Hepatocyte (in vitro differentiated cells): ENCODE data around the gene TTC33.
"Not testable (repeated sequence)": the region's sequence is repeated elsewhere in the genome, so short reads cannot be mapped to it uniquely, and the experiment has no call there.

Source experiments
- CTCF ChIP-seq: fragments of 200-600 bp; sonication (generic); IDR thresholded peaks from 2 replicates; pipeline ENCODE4 v1.5.1; 2016; ENCODE audit warnings: antibody characterized with exemption, mild to moderate bottlenecking; ENCODE audit not compliant: poor library complexity
- EZH2 ChIP-seq: fragments of 200-600 bp; sonication (generic); IDR thresholded peaks from 2 replicates; pipeline ENCODE4 v1.6.1; 2016; ENCODE audit warnings: antibody characterized with exemption, mild to moderate bottlenecking, borderline replicate concordance
- EZH2phosphoT487 ChIP-seq: fragments of 200-600 bp; sonication (generic); IDR thresholded peaks from one replicate; pipeline ENCODE4 v1.6.1; 2018; ENCODE audit warnings: antibody characterized with exemption, mild to moderate bottlenecking, low read depth, moderate library complexity; ENCODE audit not compliant: unreplicated experiment, severe bottlenecking

GRCh38 chr5:40788941-40789340 lies 33.2 kb upstream of the TTC33 start:
- not testable (repeated sequence) for TF ChIP-seq CTCF, EZH2phosphoT487, EZH2
